ENCODE measurements around the gene ACOT8. TPM values are rescaled to one million over a fixed set of nuclear protein-coding genes. Genes with fewer than 3 reads are reported as not detected.
A peak's percentile ranks its signal among the peaks of the same experiment; 100 is the strongest.

Gene ACOT8
- total RNA-seq, 1 donor from 2014 or later = 27.3 TPM

DNA sequence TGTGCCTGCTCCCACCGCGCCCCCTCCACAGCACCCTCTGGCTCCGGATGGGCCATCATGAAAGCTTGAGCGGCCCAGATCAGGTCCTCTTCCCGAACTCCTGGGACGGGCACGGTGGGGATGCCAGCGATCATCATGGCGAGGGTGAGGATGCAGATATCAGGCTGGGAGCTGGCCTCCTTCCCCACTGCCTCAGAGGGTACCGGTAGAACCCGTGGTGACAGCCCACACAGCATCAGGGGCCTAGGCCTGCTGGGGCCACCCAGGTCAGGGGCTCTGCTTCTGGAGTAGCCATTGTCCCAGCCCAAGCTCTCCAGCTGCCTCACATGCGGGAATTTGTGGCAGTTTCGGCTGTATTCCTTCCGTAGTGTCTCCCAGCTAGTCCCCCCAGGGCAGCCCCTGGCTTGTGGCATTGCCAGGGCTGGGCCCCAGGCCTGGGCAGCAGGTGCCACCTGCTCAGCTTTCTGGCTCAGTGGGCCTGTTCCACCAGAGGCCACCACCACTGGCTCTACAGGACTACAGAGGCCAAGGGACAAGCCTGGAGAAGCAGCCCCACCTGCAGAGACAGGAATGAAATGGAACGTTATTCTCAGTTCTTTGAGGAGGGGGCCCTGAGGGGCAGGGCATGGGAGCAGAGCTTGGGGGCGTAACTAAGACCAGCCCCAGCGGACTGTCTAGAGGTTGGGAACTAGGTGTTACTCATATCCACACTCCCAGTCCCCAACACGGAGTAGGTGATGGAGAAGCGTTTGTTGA lies 29.6 kb upstream of the ACOT8 start:
- Mint-ChIP-seq H3K27ac (no peak overlapping the region), H3K36me3 (ENCODE audit: low read depth) (peaks cover 32% of the 10 kb centered on the region), H3K4me1 (peaks cover 38% of the 10 kb centered on the region), H3K9me3 (no peaks in the 10 kb centered on the region), H3K4me3 (no peak overlapping the region), H3K27me3 (no peaks in the 10 kb centered on the region)
- DNase-seq (no peak), ATAC-seq (ENCODE audit: low read depth) (no peak)
- CTCF ChIA-PET = no interaction called here
- intact Hi-C loops (cut with micrococcal nuclease) = no loop called here
- POLR2A ChIA-PET = interaction anchor here (0.6 kb wide), 1 partner anchor 105 kb away, joined by 3 read pairs; no protein-coding TSS in a partner anchor
- TF ChIP-seq, protein P1, sequence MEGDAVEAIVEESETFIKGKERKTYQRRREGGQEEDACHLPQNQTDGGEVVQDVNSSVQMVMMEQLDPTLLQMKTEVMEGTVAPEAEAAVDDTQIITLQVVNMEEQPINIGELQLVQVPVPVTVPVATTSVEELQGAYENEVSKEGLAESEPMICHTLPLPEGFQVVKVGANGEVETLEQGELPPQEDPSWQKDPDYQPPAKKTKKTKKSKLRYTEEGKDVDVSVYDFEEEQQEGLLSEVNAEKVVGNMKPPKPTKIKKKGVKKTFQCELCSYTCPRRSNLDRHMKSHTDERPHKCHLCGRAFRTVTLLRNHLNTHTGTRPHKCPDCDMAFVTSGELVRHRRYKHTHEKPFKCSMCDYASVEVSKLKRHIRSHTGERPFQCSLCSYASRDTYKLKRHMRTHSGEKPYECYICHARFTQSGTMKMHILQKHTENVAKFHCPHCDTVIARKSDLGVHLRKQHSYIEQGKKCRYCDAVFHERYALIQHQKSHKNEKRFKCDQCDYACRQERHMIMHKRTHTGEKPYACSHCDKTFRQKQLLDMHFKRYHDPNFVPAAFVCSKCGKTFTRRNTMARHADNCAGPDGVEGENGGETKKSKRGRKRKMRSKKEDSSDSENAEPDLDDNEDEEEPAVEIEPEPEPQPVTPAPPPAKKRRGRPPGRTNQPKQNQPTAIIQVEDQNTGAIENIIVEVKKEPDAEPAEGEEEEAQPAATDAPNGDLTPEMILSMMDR (IDR thresholded peaks at IDR 0.05) = no peak

DNA sequence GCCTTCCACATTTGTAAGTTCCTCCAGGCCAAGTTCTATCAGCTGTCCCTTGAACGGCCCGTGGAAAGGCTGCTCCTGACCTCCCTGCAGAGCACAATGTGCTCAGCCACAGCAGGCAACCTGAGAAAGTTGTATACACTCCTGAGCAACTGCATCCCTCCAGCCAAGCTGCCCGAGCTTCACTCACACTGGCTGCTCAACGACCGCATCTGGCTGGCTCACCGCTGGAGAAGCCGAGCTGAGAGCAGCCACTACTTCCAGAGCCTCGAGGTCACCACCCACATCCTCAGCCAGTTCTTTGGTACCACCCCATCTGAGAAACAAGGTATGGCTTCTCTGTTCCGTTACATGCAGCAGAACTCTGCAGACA lies 25.9 kb upstream of the ACOT8 start:
- TF ChIP-seq, protein P1 (IDR thresholded peaks at IDR 0.05) = no peak
- intact Hi-C loops (cut with micrococcal nuclease) = no loop called here
- DNase-seq (no peak), ATAC-seq (ENCODE audit: low read depth) (no peak)
- H3K36me3 Mint-ChIP-seq (ENCODE audit: low read depth) = peaks cover 40% of the 10 kb centered on the region
- peak overlapping the region; percentile 16 for H3K4me3 Mint-ChIP-seq
- H3K27me3 Mint-ChIP-seq = no peaks in the 10 kb centered on the region
- ChIA-PET POLR2A (interaction anchor here (2.6 to 2.9 kb wide), 2 partner anchors 9 to 52 kb away, joined by 37 to 43 read pairs; partner anchors contain the start of genes CTSA, NEURL2 and PCIF1), CTCF (interaction anchor here (0.6 to 2.9 kb wide), 3 partner anchors 7 to 59 kb away, joined by 3 to 9 read pairs (median 3); partner anchors contain the start of gene NEURL2)
- H3K27ac Mint-ChIP-seq = no peak overlapping the region
- H3K4me1 Mint-ChIP-seq = peaks cover 34% of the 10 kb centered on the region
- H3K9me3 Mint-ChIP-seq = no peaks in the 10 kb centered on the region

DNA sequence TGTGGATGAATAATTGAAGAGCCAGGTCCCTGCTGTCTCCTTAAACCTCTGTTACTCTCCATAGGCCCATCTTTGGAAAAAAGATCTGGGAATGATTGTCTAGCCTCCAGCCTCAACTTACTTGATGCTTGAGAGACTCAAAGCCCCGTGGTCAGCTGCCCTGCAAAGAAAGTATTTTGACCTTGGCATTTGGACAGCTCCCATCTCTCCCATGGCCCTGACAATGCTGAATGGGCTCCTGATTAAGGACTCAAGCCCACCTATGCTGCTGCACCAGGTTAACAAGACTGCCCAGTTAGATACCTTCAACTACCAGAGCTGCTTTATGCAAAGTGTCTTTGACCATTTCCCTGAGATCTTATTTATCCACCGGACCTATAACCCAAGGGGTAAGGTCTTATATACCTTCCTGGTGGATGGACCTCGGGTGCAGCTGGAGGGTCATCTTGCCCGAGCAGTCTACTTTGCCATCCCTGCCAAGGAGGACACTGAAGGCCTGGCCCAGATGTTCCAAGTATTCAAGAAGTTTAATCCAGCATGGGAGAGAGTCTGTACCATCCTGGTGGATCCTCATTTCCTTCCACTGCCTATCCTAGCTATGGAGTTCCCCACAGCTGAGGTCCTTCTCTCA lies 25.4 kb upstream of the ACOT8 start:
- peak overlapping the region; percentile 65 for H3K27ac Mint-ChIP-seq
- intact Hi-C loops (cut with micrococcal nuclease) = no loop called here
- H3K9me3 Mint-ChIP-seq = no peaks in the 10 kb centered on the region
- no peaks in the 10 kb centered on the region for H3K27me3 Mint-ChIP-seq
- ChIA-PET CTCF (interaction anchor here (0.6 to 2.9 kb wide), 3 partner anchors 7 to 60 kb away, joined by 3 to 9 read pairs (median 3); partner anchors contain the start of gene NEURL2), POLR2A (interaction anchor here (2.3 to 2.9 kb wide), 3 partner anchors 10 to 87 kb away, joined by 9 to 43 read pairs (median 37); partner anchors contain the start of genes CTSA, NEURL2 and PCIF1)
- peaks cover 39% of the 10 kb centered on the region for H3K36me3 Mint-ChIP-seq (ENCODE audit: low read depth)
- TF ChIP-seq, protein P1 (IDR thresholded peaks at IDR 0.05) = no peak
- no peak for DNase-seq
- ATAC-seq (ENCODE audit: low read depth) = no peak
- H3K4me1 Mint-ChIP-seq = peaks cover 34% of the 10 kb centered on the region
- peak overlapping the region; percentile 65 for H3K4me3 Mint-ChIP-seq

DNA sequence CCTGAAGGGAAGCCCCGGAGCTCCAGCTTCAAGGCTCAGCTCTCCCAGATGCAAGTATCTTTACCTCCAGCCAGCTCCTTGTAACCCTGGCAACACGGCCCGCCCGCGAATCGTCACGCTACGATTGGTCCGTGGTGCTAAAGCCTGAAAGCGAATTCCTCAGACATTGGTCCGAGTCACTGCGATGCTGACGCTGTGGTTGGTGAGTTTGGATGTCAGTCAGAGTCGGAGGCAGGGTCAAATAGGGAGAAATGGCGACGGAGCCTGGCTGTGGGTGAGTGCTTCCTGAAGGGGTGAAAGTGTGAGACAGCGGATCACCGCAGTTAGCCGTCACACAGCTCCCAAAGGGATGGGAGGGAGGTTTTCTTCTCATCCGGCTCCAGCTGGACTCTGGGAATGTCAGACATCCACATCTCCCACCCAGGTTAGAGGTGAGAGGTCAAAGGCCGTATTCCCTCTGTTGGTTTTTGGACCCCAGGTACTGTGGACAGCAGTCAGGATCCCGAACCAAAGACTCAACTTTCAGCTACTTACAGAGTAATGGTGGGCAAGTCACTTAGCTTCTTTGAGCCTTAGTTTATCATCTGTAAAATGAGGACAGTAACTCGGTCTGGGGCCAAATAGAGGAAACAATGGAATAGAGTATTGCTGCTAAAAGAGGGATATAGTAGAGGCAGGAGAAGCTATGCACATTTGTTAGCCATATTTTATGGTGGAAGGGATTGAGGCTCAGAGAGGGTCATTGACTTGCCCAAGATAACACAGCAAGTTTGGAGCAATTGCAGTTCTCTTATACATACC lies 24.0 kb upstream of the ACOT8 start, which contains the start of gene ZSWIM1:
Gene ZSWIM1, plus strand, starts transcription at position 240 of the 801 bp plus-strand sequence. CDS start 1,366 bp downstream, outside the sequence.
- Mint-ChIP-seq H3K27me3 (no peaks in the 10 kb centered on the region), H3K4me3 (peak within 1 kb of the TSS; percentile 90), H3K36me3 (ENCODE audit: low read depth) (peaks cover 40% of the 10 kb centered on the region), H3K4me1 (peaks cover 34% of the 10 kb centered on the region), H3K9me3 (no peaks in the 10 kb centered on the region), H3K27ac (peak within 1 kb of the TSS; percentile 93)
- ChIA-PET CTCF (interaction anchor here (1.5 to 2.9 kb wide), 2 partner anchors 9 to 57 kb away, joined by 4 to 9 read pairs; partner anchors contain the start of gene NEURL2), POLR2A (interaction anchor here (0.5 to 2.9 kb wide), 17 partner anchors 11 to 808 kb away, joined by 3 to 43 read pairs (median 5); partner anchors contain the start of genes ACOT8, CTSA, DNTTIP1 and NEURL2)
- TF ChIP-seq, protein P1 (IDR thresholded peaks at IDR 0.05) = no peak
- DNase-seq = peak; percentile 98
- intact Hi-C loops (cut with micrococcal nuclease) = loop anchor here (1.0 kb wide), 5 partner anchors 10 to 69 kb away; partner anchors contain the start of genes ACOT8, CTSA, NEURL2 and UBE2C
- ATAC-seq (ENCODE audit: low read depth) = peak; percentile 99
